ENCODE data around the gene SUPT20H. TPM values are rescaled to one million over a fixed set of nuclear protein-coding genes. Genes with fewer than 3 reads are reported as not detected.

SUPT20H gene
- total and polyA plus RNA-seq, 2 of the 13 experiments (the other 11 are each of a cell fraction or from before 2014, with no cell fraction given), result 35.0 to 63.6 TPM

DNA sequence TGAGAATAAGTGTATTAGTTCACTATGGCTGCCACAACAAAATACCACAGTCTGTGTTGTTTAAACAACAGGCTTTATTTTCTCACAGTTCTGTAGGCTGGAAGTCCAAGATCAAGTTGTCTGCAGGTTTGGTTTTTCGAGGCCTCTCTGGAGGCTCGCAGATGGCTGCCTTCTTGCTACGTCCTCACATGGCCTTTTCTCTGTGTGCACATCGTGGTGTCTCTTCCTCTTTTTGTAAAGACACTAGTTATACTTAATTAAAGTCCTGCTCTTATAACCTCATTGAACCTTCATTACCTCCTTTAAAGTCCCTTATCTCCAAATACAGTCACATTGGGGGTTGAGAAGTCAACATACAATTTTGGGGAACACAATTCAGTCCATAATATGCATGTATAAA lies 35.4 kb upstream of the SUPT20H start (continued):
- no peak for TF ChIP-seq ZNF546 (CRISPR knock-in tag; conservative IDR thresholded peaks at IDR 0.05)

DNA sequence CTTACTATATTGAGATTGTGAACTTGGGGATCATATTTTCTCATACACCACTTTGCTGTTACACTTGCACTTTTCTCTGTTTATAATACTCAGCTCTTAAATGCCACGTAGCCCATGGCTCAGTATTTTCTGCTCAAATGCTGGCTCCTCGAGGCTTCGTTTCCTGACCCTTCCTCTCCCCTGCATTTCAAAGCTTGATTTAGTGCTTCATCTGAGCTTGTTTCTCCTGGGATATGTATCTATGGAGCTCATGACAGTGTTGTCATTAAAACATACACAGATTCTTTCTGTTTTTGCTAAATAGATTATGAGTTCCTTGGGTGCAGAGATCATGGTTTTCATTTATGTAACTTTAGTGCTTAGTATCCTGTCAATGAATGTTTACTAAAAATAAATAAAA lies 34.6 kb upstream of the SUPT20H start:
- ATAC-seq, result no peak
- in situ Hi-C loops (cut with HindIII; ENCODE audit: extremely low pct_ligation_motif_present, low pct_unique_long_range_greater_than_20kb), result no loop called here

More for the DNA sequence above, 34.6 kb upstream of the SUPT20H start:
- Histone ChIP-seq H3K4me2 (ENCODE audit: low read depth, low read length) (no peak overlapping the region), H3K79me2 (ENCODE audit: insufficient read depth, low read length) (no peaks in the 10 kb centered on the region), H3K4me1 (ENCODE audit: insufficient read depth, low read length) (no peaks in the 10 kb centered on the region), H3K27me3 (ENCODE audit: control insufficient read depth in 1 of 2, insufficient read depth in 2 of 2, low read length in 2 of 2) (peaks cover 0 to 8% of the 10 kb centered on the region in 2 experiments; a peak in 1 of 5 replicates), H3K4me3 (replicated peaks in 1 of 3; ENCODE audit: insufficient read depth in 1 of 3, low read depth in 2 of 3, low read length in 3 of 3) (no peak overlapping the region), H4K20me1 (ENCODE audit: insufficient read depth, low read length) (no peaks in the 10 kb centered on the region), H3K27ac (ENCODE audit: extremely low read length, insufficient read depth, low read length) (no peak overlapping the region), H3K9ac (ENCODE audit: insufficient read depth, low read depth, low read length) (no peak overlapping the region), H3K9me3 (ENCODE audit: low read length) (no peaks in the 10 kb centered on the region), H2AFZ (ENCODE audit: low read length) (no peak overlapping the region), H3K36me3 (replicated peaks in 1 of 2; ENCODE audit: control insufficient read depth in 1 of 2, insufficient read depth in 2 of 2, low read length in 2 of 2) (no peaks in the 10 kb centered on the region)
- 2% methylated on average over 3 of the region's 3 CpGs for WGBS (ENCODE audit: low lambda C conversion rate)
- intact Hi-C loops (cut with micrococcal nuclease; ENCODE audit: unreplicated experiment), result no loop called here
- no TSS peak for BruUV-seq (replicated peaks)
- no peak for TF ChIP-seq ZEB1 (IDR thresholded peaks at IDR 0.05; ENCODE audit: insufficient replicate concordance, low read depth)
- TF ChIP-seq KLF11 (CRISPR knock-in tag; IDR thresholded peaks at IDR 0.05), result no peak
- no peak for TF ChIP-seq ZNF597 (CRISPR knock-in tag; IDR thresholded peaks at IDR 0.05)
- no peak for TF ChIP-seq ZNF121 (CRISPR knock-in tag; IDR thresholded peaks at IDR 0.05)
- TF ChIP-seq FOSL2 (CRISPR knock-in tag; IDR thresholded peaks at IDR 0.05), result no peak
- TF ChIP-seq ZNF296 (CRISPR knock-in tag; conservative IDR thresholded peaks at IDR 0.05), result no peak
- TF ChIP-seq, protein P1, sequence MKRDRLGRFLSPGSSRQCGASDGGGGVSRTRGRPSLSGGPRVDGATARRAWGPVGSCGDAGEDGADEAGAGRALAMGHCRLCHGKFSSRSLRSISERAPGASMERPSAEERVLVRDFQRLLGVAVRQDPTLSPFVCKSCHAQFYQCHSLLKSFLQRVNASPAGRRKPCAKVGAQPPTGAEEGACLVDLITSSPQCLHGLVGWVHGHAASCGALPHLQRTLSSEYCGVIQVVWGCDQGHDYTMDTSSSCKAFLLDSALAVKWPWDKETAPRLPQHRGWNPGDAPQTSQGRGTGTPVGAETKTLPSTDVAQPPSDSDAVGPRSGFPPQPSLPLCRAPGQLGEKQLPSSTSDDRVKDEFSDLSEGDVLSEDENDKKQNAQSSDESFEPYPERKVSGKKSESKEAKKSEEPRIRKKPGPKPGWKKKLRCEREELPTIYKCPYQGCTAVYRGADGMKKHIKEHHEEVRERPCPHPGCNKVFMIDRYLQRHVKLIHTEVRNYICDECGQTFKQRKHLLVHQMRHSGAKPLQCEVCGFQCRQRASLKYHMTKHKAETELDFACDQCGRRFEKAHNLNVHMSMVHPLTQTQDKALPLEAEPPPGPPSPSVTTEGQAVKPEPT (CRISPR knock-in tag; IDR thresholded peaks at IDR 0.05; ENCODE audit: low read depth), result no peak
- FAIRE-seq (no peak), DNase-seq (ENCODE audit: low spot score) (no peak)
- ChIA-PET POLR2A (no interaction called here), CTCF (ENCODE audit: low intra/inter-chr PET ratio, low total read pairs) (no interaction called here)
